HepG2 (cell line): ENCODE results near the gene TLE5. TPM values are rescaled to one million over a fixed set of nuclear protein-coding genes. Genes with fewer than 3 reads are reported as not detected.
A peak's percentile ranks its signal among the peaks of the same experiment; 100 is the strongest.

ENCODE experiments used
- ARID4A ChIP-seq: sonication (generic); formaldehyde crosslinking; IDR thresholded peaks from 2 replicates; pipeline ENCODE4 v1.5.0; 2020; ENCODE audit warnings: mild to moderate bottlenecking, missing genetic modification reagents, borderline replicate concordance
- DMAP1 ChIP-seq: IDR thresholded peaks from 2 replicates; pipeline ENCODE4 v1.6.1; 2016
- GPN1 ChIP-seq: sonication (generic); formaldehyde crosslinking; IDR thresholded peaks from 2 replicates; pipeline ENCODE4 v1.5.1; 2020; ENCODE audit warnings: missing genetic modification reagents, borderline replicate concordance
- HMG20A ChIP-seq: IDR thresholded peaks from 2 replicates; pipeline ENCODE4 v1.6.1; 2016; ENCODE audit warnings: borderline replicate concordance
- IRF2 ChIP-seq: IDR thresholded peaks from 2 replicates; pipeline ENCODE4 v1.6.1; 2018; ENCODE audit warnings: missing genetic modification reagents, missing compliant biosample characterization
- KAT2B ChIP-seq: fragments of 150-350 bp; IDR thresholded peaks from 2 replicates; pipeline ENCODE4 v1.6.1; 2014; ENCODE audit warnings: low read depth, low read length, borderline replicate concordance
- PHF21A ChIP-seq: sonication (generic); formaldehyde crosslinking; IDR thresholded peaks from 2 replicates; pipeline ENCODE4 v1.5.0; 2020; ENCODE audit warnings: mild to moderate bottlenecking, missing genetic modification reagents
- RBM39 ChIP-seq: fragments of 200-400 bp; formaldehyde crosslinking; IDR thresholded peaks from one replicate; pipeline ENCODE4 v1.6.1; 2018; ENCODE audit warnings: antibody characterized with exemption, mild to moderate bottlenecking, low read depth, low read length; ENCODE audit not compliant: poor library complexity, severe bottlenecking
- SMAD9 ChIP-seq: sonication (generic); formaldehyde crosslinking; IDR thresholded peaks from 2 replicates; pipeline ENCODE4 v1.5.1; 2020; ENCODE audit warnings: mild to moderate bottlenecking, missing genetic modification reagents
- SP2 ChIP-seq: sonication (generic); formaldehyde crosslinking; IDR thresholded peaks from 2 replicates; pipeline ENCODE4 v1.5.1; 2020; ENCODE audit warnings: mild to moderate bottlenecking, missing genetic modification reagents
- TBX2 ChIP-seq: sonication (generic); formaldehyde crosslinking; IDR thresholded peaks from 2 replicates; pipeline ENCODE4 v1.5.0; 2020; ENCODE audit warnings: missing genetic modification reagents, mild to moderate bottlenecking, borderline replicate concordance
- ZBTB2 ChIP-seq: sonication (generic); formaldehyde crosslinking; IDR thresholded peaks from 2 replicates; pipeline ENCODE4 v1.8.0; 2022; ENCODE audit warnings: low read depth, missing genetic modification reagents
- ZMYM4 ChIP-seq: sonication (generic); formaldehyde crosslinking; IDR thresholded peaks from 2 replicates; pipeline ENCODE4 v1.8.1; 2023; ENCODE audit warnings: mild to moderate bottlenecking, missing genetic modification reagents
- ZNF331 ChIP-seq: sonication (generic); formaldehyde crosslinking; IDR thresholded peaks from 2 replicates; pipeline ENCODE4 v1.4.0; 2020; ENCODE audit warnings: missing genetic modification reagents
- ZNF543 ChIP-seq: sonication (generic); formaldehyde crosslinking; IDR thresholded peaks from 2 replicates; pipeline ENCODE4 v1.4.0; 2020; ENCODE audit warnings: mild to moderate bottlenecking, missing genetic modification reagents
- ZNF614 ChIP-seq: IDR thresholded peaks from 2 replicates; pipeline ENCODE4 v1.6.1; 2018; ENCODE audit warnings: missing biosample characterization, missing genetic modification reagents, inconsistent platforms, borderline replicate concordance
- ZNF703 ChIP-seq: sonication (generic); formaldehyde crosslinking; IDR thresholded peaks from 2 replicates; pipeline ENCODE4 v1.5.1; 2020; ENCODE audit warnings: missing genetic modification reagents, mild to moderate bottlenecking, moderate library complexity, borderline replicate concordance
- ZNF737 ChIP-seq: sonication (generic); formaldehyde crosslinking; IDR thresholded peaks from 2 replicates; pipeline ENCODE4 v1.5.0; 2020; ENCODE audit warnings: missing genetic modification reagents, mild to moderate bottlenecking, borderline replicate concordance
- ZNF746 ChIP-seq: sonication (generic); formaldehyde crosslinking; IDR thresholded peaks from 2 replicates; pipeline ENCODE4 v1.8.0; 2022; ENCODE audit warnings: mild to moderate bottlenecking, missing genetic modification reagents
- ZNF772 ChIP-seq: sonication (generic); formaldehyde crosslinking; IDR thresholded peaks from 2 replicates; pipeline ENCODE4 v1.5.0; 2020; ENCODE audit warnings: mild to moderate bottlenecking, missing genetic modification reagents
- ZNF816 ChIP-seq: sonication (generic); formaldehyde crosslinking; IDR thresholded peaks from 2 replicates; pipeline ENCODE4 v1.8.0; 2022; ENCODE audit warnings: missing genetic modification reagents, mild to moderate bottlenecking, borderline replicate concordance
- ZNF891 ChIP-seq: sonication (generic); formaldehyde crosslinking; IDR thresholded peaks from 2 replicates; pipeline ENCODE4 v1.5.0; 2020; ENCODE audit warnings: mild to moderate bottlenecking, missing genetic modification reagents
- polyA plus RNA-seq, 8 experiments: library from polyadenylated mRNA; depleted of rRNA in 3 of 8; stranded (reverse) in 7 of 8; unstranded in 1 of 8; fragments of >200 nt; fragmentation: Illumina TruSeq in 4 of 8; extraction: Trizol in 4 of 8; gene quantifications; 2 replicates each; pipeline versions ENCODE4 v1.2.1 to v1.2.3, GENCODE V29; 2011 to 2016; ENCODE audit warnings: low read depth in 4 of 8, missing spikeins in 1 of 8, mixed read lengths in 1 of 8; ENCODE audit not compliant: insufficient read depth in 1 of 8
- total RNA-seq, 5 experiments: library from RNA; depleted of rRNA; stranded (reverse); fragments of >200 nt; fragmentation: Illumina TruSeq; extraction: Trizol; gene quantifications; 2 replicates each; pipeline ENCODE4 v1.2.3, GENCODE V29; 2016; ENCODE audit warnings: low read depth in 1 of 5
- TF ChIP-seq, protein P1 (sequence below): sonication (generic); formaldehyde crosslinking; IDR thresholded peaks from 2 replicates; pipeline ENCODE4 v1.4.0; 2020; ENCODE audit warnings: missing genetic modification reagents, mild to moderate bottlenecking, borderline replicate concordance

TLE5 gene
- total and polyA plus RNA-seq, 2 of the 13 experiments (the other 11 are each of a cell fraction or from before 2014, with no cell fraction given) = 62.8 to 189 TPM

DNA sequence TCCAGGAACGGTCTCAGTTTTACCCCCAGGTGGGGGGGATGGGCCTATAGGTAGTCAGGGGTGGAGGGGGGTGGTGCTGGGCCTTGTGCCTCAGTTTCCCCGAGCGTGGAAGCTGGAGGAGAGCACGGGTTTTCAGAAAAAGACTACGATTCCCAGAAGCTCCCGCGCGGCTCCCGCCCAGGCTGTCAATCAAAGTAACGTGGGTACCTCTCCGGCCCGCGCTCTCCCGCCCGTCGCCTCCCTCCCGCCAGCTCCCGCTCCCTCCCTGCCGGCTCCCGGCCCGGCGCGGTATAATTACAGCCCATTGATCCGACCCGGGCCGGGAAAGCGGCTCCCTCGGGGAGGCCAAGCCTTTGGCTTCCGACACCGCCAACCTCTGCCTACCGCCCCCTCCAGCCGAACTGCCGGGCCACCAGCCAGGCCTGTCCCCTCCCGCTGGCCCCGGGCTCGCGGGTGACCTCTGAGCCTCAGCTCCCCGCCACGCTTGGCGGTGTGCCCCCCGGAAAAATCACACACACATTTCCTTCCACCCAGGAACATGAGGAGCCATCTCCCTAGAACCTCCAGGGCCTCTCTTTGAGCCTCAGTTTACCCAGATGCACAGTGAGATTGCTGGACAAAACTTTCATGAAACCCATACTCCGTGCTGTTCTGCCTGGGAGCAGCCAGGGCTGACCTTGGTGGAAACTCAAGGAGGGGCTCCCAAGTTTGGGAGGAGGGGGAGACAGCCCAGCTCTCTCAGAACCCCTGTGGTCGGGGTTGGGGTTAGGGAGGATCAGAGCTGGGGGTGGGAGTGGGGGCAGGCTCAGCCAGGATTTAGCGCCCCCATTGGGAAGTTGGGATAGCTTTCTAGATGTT lies 25.9 kb downstream of the TLE5 start (continued):
- TF ChIP-seq DMAP1 (peak; percentile 42; the same call in 1 of the 2 replicates), ZNF737 (no peak), ZMYM4 (CRISPR knock-in tag) (0 out of 2 replicates have a peak, but pooled peaks have one; percentile 10), RBM39 (peak; percentile 67), TBX2 (CRISPR knock-in tag) (peak; percentile 79; the same call in 1 of the 2 replicates), GPN1 (CRISPR knock-in tag) (no peak), ZNF703 (CRISPR knock-in tag) (no peak), SMAD9 (no peak), IRF2 (CRISPR knock-in tag) (0 out of 2 replicates have a peak, but pooled peaks have one; percentile 14), ZNF816 (CRISPR knock-in tag) (peak; percentile 98), HMG20A (CRISPR knock-in tag) (no peak), ZNF772 (CRISPR knock-in tag) (peak; percentile 70), ARID4A (CRISPR knock-in tag) (peak; percentile 41; the same call in 1 of the 2 replicates), KAT2B (no peak), ZNF543 (CRISPR knock-in tag) (no peak; the same call in 1 of the 2 replicates), ZNF891 (CRISPR knock-in tag) (0 out of 2 replicates have a peak, but pooled peaks have one; percentile 3), ZNF331 (CRISPR knock-in tag) (peak; percentile 40; the same call in 1 of the 2 replicates), SP2 (CRISPR knock-in tag) (no peak), ZBTB2 (CRISPR knock-in tag) (peak; percentile 98), ZNF746 (peak; percentile 96), PHF21A (peak; percentile 31; the same call in 1 of the 2 replicates), ZNF614 (CRISPR knock-in tag) (peak; percentile 64; the same call in 1 of the 2 replicates)
- TF ChIP-seq, protein P1, sequence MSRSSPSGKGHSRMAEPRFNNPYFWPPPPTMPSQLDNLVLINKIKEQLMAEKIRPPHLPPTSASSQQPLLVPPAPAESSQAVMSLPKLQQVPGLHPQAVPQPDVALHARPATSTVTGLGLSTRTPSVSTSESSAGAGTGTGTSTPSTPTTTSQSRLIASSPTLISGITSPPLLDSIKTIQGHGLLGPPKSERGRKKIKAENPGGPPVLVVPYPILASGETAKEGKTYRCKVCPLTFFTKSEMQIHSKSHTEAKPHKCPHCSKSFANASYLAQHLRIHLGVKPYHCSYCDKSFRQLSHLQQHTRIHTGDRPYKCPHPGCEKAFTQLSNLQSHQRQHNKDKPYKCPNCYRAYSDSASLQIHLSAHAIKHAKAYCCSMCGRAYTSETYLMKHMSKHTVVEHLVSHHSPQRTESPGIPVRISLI = peak; percentile 24; the same call in 1 of the 2 replicates
